ENCODE results near the gene DENND5A. TPM values are rescaled to one million over a fixed set of nuclear protein-coding genes. Genes with fewer than 3 reads are reported as not detected.
A peak's percentile ranks its signal among the peaks of the same experiment; 100 is the strongest.

DENND5A gene
- 10 to 100 TPM; 46.5 to 50.9 TPM for total RNA-seq

DNA sequence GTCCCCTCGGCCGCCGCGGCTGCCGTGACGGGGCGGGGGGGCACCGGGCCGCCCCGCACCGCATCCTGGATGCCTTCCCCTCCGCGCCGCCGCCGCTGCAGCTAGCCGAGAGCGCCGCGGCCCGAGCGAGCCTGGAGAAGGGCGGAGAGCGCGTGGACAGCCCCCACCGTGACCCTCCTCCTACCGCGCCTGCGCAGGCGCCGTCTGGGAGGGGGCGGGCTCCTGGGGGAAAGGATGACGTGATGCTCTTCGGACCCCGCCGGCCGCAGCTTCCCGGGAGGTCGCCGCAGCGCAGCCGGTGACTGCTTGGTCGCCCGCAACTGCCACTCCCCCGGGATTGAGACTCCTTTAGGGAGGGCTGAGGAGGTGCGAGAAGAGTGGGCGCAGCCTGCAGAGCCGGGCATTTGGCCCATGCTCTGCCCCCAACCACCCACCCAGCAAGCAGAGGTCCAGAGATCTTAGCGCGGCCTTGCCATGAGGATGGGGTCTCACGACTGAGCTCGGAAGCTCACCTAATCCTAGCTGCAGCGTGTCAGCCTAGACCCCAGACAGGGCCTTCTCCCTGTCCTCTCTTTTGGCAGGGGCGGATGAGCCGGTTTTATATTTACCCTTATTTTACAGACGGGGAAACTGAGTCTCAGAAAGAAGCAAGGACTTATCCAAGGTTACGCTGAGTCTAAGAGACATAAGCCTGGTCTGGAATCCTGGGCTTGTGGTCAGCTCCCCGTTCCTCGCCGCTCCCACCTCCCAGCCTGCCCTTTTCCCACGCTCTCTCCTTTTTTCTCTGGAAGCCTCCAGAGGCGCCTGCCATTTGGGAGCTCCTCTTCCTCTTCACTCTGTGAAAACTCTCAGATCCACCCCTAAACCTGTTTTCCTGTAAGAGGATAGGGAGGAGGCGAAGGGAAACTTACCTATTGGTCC lies at the start of gene DENND5A:
Gene DENND5A (minus strand): TSS at position 140 of the 921 bp plus-strand sequence. CDS start 281 bp downstream, outside the sequence.
- H3K36me3 Mint-ChIP-seq: peaks cover 5% of the 10 kb centered on the region
- DNase-seq: peak; percentile 60
- H3K27ac Mint-ChIP-seq: peak within 1 kb of the TSS; percentile 100
- H3K9me3 Mint-ChIP-seq: no peaks in the 10 kb centered on the region
- H3K4me1 Mint-ChIP-seq: peaks cover 35% of the 10 kb centered on the region
- H3K4me3 Mint-ChIP-seq: peak within 1 kb of the TSS; percentile 97
- H3K27me3 Mint-ChIP-seq: peaks cover 4% of the 10 kb centered on the region

GRCh38 chr11:9314291-9315077 lies 49.3 kb upstream of the DENND5A start, which contains the start of gene TMEM41B:
Gene TMEM41B (minus strand): TSS chr11:9314593. CDS start chr11:9314441, 152 bp downstream.
- H3K27me3 Mint-ChIP-seq: peaks cover 3% of the 10 kb centered on the region
- DNase-seq: peak; percentile 100
- peaks cover 35% of the 10 kb centered on the region for H3K4me1 Mint-ChIP-seq
- H3K9me3 Mint-ChIP-seq: peaks cover 1% of the 10 kb centered on the region
- peak within 1 kb of the TSS; percentile 96 for H3K27ac Mint-ChIP-seq
- H3K36me3 Mint-ChIP-seq: peaks cover 20% of the 10 kb centered on the region
- H3K4me3 Mint-ChIP-seq: peak within 1 kb of the TSS; percentile 96

- peak overlapping the region; percentile 96 for H3K4me3 Mint-ChIP-seq
- H3K4me1 Mint-ChIP-seq: peaks cover 38% of the 10 kb centered on the region
- H3K36me3 Mint-ChIP-seq: peaks cover 20% of the 10 kb centered on the region
- peaks cover 1% of the 10 kb centered on the region for H3K9me3 Mint-ChIP-seq
- peaks cover 3% of the 10 kb centered on the region for H3K27me3 Mint-ChIP-seq
- no peak for DNase-seq
- peak overlapping the region; percentile 96 for H3K27ac Mint-ChIP-seq
Observed at GRCh38 chr11:9313648-9314290, 48.6 kb upstream of the DENND5A start.

DNA sequence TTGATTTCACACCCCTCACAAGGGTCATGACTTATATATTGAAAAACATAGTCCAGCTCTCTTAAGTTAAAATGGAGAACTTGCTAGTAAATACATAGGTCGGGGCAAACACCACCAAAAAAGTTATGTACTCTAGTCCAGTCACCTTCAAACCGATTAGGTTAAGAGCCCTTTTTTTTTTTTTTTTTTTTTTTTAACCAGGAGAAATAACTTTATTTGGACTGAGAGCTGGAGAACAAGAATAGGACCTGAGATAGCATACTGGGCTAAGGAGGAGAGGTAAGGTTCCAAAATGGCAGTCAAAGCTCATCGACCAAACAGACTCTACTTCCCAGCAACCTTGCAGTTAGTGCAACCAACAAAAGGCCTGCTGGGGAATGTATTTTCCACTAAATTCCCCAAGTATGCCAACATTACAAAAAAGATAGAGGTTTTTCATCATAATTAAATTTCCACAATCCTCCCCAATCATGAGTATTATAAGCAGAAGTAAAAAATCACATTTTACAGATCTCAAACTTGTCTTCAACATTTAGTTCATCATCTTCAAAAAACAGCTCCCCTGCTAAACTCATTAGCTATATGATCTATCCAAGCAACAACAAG lies 45.4 kb upstream of the DENND5A start:
- no peaks in the 10 kb centered on the region for H3K27me3 Mint-ChIP-seq
- DNase-seq: no peak
- no peak overlapping the region for H3K4me3 Mint-ChIP-seq
- peaks cover 30% of the 10 kb centered on the region for H3K36me3 Mint-ChIP-seq
- H3K4me1 Mint-ChIP-seq: peaks cover 47% of the 10 kb centered on the region
- H3K9me3 Mint-ChIP-seq: peaks cover 5% of the 10 kb centered on the region
- no peak overlapping the region for H3K27ac Mint-ChIP-seq

DNA sequence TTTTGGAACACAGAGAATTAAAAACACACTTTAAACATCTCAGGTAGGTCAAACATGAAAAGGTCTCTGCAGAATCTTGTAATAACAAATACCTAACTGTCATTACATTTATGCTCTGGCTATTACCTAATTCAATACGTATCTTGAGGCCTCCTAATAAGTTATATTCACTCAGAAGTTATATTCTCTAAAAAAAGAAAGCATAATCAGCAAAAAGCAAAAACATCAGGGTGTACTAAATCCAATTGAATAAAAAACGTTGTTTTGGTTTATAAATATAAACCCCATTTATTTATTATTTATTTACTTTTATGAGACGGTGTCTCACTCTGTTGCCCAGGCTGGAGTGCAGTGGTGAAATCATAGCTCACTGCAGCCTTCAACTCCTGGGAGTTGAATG lies 39.0 kb upstream of the DENND5A start:
- no peak overlapping the region for H3K4me3 Mint-ChIP-seq
- H3K27me3 Mint-ChIP-seq: no peaks in the 10 kb centered on the region
- H3K4me1 Mint-ChIP-seq: peaks cover 17% of the 10 kb centered on the region
- no peak for DNase-seq
- H3K36me3 Mint-ChIP-seq: peaks cover 9% of the 10 kb centered on the region
- peaks cover 3% of the 10 kb centered on the region for H3K9me3 Mint-ChIP-seq
- no peak overlapping the region for H3K27ac Mint-ChIP-seq

DNA sequence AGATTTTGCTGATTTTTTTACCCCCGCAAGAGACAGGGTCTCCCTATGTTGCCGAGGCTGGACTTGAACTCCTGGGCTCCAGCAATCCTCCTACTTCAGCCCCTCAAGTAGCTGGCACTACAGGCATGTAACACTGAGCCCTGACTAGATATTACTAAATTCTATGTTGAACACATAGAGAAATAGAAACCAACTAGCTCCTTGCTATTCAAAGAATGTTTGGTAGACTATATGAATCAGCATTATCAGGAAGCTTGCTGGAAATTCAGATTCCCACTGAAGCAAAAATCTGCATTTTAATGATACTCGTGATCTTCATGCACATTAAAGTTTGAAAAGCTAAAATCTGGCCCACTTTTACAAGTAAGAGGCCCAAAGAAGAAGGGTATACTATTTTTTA lies 37.3 kb upstream of the DENND5A start:
- no peak overlapping the region for H3K4me3 Mint-ChIP-seq
- no peak for DNase-seq
- H3K27me3 Mint-ChIP-seq: no peaks in the 10 kb centered on the region
- H3K9me3 Mint-ChIP-seq: no peaks in the 10 kb centered on the region
- peaks cover 12% of the 10 kb centered on the region for H3K4me1 Mint-ChIP-seq
- H3K36me3 Mint-ChIP-seq: peaks cover 7% of the 10 kb centered on the region
- H3K27ac Mint-ChIP-seq: no peak overlapping the region

GRCh38 chr11:9301720-9302119 lies 36.6 kb upstream of the DENND5A start:
- Mint-ChIP-seq H3K4me1 (peaks cover 8% of the 10 kb centered on the region), H3K4me3 (no peak overlapping the region), H3K27me3 (no peaks in the 10 kb centered on the region), H3K9me3 (no peaks in the 10 kb centered on the region), H3K27ac (no peak overlapping the region), H3K36me3 (peaks cover 3% of the 10 kb centered on the region)
- no peak for DNase-seq

GRCh38 chr11:9293646-9294045 lies 28.5 kb upstream of the DENND5A start:
- DNase-seq: no peak
- no peaks in the 10 kb centered on the region for H3K27me3 Mint-ChIP-seq
- H3K36me3 Mint-ChIP-seq: peaks cover 3% of the 10 kb centered on the region
- peaks cover 8% of the 10 kb centered on the region for H3K4me1 Mint-ChIP-seq
- H3K9me3 Mint-ChIP-seq: no peaks in the 10 kb centered on the region
- H3K4me3 Mint-ChIP-seq: no peak overlapping the region
- H3K27ac Mint-ChIP-seq: no peak overlapping the region

- Mint-ChIP-seq H3K9me3 (no peaks in the 10 kb centered on the region), H3K27me3 (no peaks in the 10 kb centered on the region), H3K4me3 (no peak overlapping the region), H3K4me1 (peaks cover 12% of the 10 kb centered on the region), H3K27ac (no peak overlapping the region), H3K36me3 (peaks cover 11% of the 10 kb centered on the region)
- no peak for DNase-seq
Observed at GRCh38 chr11:9285850-9286587, 20.9 kb upstream of the DENND5A start.

GRCh38 chr11:9280655-9281301 lies 15.6 kb upstream of the DENND5A start:
- Mint-ChIP-seq H3K36me3 (peaks cover 19% of the 10 kb centered on the region), H3K4me1 (peaks cover 15% of the 10 kb centered on the region), H3K27ac (peak overlapping the region; percentile 72), H3K4me3 (peak overlapping the region; percentile 48), H3K9me3 (no peaks in the 10 kb centered on the region), H3K27me3 (no peaks in the 10 kb centered on the region)
- DNase-seq: peak; percentile 63

DNA sequence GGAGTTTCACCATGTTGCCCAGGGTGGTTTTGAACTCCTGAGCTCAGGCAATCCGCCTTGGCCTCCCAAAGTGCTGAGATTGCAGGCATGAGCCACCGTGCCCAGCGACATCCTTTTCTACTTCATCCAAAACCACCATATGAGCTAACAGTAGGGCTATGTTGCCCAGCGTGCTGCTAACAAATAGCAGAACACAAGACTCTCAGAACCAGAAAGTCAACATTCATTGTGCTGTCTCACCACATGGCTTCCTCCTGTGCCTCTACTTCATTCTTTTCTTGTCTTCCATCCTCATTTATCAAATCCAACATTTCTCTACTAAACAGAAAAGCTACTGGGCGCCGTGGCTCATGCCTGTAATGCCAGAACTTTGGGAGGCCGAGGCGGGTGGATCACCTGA lies 12.0 kb upstream of the DENND5A start:
- no peaks in the 10 kb centered on the region for H3K27me3 Mint-ChIP-seq
- peaks cover 12% of the 10 kb centered on the region for H3K36me3 Mint-ChIP-seq
- no peak overlapping the region for H3K4me3 Mint-ChIP-seq
- no peaks in the 10 kb centered on the region for H3K9me3 Mint-ChIP-seq
- DNase-seq: no peak
- peaks cover 22% of the 10 kb centered on the region for H3K4me1 Mint-ChIP-seq
- no peak overlapping the region for H3K27ac Mint-ChIP-seq

GRCh38 chr11:9276571-9276970 lies 11.4 kb upstream of the DENND5A start:
- Mint-ChIP-seq H3K4me3 (no peak overlapping the region), H3K36me3 (peaks cover 12% of the 10 kb centered on the region), H3K27me3 (no peaks in the 10 kb centered on the region), H3K27ac (no peak overlapping the region), H3K9me3 (no peaks in the 10 kb centered on the region), H3K4me1 (peaks cover 22% of the 10 kb centered on the region)
- no peak for DNase-seq

DNA sequence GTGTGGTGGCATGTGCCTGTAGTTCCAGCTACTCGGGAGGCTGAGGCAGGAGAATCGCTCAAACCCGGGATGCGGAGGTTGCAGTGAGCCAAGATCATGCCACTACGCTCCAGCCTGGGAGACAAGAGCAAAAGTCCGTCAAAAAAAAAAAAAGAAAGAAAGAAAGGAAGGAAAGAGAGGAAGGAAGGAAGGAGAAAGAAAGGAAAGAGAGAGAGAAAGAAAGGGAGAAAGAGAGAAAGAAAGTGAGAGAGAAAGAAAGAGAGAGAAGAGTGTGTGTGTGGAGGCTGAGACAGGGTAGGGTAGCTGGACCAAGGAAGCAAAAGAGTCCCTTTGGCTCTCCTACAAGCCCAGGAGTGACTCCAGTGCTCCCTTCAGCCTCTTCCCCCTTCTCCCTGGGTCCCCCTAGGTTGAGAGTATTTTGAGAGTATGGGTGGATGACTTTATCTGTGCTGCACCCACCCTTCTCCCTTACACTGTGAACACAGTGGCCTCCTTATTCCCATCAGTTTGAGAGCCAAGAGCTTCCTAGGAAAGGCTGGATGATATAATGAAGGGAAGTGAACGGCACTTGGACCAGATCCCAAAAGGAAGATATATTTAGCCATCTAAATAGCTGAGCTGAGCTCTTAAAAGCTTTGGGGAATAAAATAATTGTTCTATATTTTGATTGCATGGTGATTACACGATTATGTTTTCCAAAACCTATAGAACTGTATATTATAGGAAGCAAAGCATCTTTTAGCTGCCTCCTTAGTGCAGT lies 9.5 kb upstream of the DENND5A start:
- H3K4me3 Mint-ChIP-seq: no peak overlapping the region
- H3K9me3 Mint-ChIP-seq: no peaks in the 10 kb centered on the region
- peaks cover 6% of the 10 kb centered on the region for H3K4me1 Mint-ChIP-seq
- no peak for DNase-seq
- H3K27ac Mint-ChIP-seq: no peak overlapping the region
- H3K27me3 Mint-ChIP-seq: no peaks in the 10 kb centered on the region
- peaks cover under 1% of the 10 kb centered on the region for H3K36me3 Mint-ChIP-seq
